NK-92 (cell line): ENCODE measurements around the gene GNA14.
"Not testable (repeated sequence)": the region's sequence is repeated elsewhere in the genome, so short reads cannot be mapped to it uniquely, and the experiment has no call there.

Experiments
- DNase-seq: peaks from one replicate; lab custom pipeline; 2025; ENCODE audit not compliant: unreplicated experiment; lab: John Stamatoyannopoulos, UW

The GNA14 gene

DNA sequence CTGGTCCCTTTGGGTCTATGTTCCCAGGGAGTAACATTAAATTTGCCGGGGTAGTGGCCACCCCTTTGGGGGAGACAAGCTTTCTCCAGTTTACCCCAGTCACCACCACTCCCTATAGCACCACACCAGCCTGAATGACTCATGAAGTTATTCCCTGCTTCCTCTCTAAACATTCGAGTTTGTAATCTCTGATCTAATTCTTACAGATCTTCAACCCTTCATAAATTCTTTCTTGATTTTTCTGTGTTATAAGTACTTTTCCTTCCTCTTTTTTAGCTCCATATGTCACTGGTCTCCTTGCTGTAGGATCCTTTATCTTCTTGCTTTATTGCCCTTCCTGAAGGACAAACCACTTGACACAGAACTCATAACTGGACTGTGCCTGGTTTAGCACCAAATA is 55.6 kb downstream of the GNA14 start:
- DNase-seq: no peak

DNA sequence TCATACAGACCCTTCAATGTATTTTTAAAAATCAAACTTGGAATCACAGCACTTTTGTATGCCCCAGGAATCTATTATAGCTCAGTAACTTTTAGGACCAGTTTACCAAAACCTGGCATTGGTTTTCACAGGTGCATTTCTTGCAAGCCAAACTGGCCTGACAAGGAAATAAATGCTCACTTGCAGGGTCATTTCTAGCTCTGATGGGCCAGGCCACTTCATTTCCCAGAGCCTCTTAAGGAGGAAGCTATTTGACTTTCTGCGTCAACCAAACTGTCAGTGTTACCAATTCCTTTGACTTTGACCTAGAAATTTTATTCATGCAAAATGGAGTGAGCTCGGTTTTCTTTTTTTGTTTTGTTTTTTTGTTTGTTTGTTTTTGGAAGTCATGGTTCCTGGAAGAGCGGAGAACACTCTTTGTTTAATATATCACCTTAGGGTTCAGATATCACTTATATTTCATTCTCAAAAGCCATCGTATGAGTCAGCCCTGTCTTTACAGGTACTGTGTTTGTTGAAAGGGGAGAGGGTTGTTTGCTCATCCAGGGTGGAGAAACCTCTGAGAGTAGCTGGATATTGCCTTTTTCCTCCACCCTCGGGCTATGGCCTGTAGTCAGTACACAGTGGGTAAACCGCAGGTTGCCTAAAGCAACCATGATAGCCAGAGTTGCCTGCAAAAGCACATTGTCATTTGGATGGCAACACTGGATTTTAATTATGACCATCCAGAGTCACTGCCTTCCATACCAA is 58.9 kb downstream of the GNA14 start:
- no peak for DNase-seq

DNA sequence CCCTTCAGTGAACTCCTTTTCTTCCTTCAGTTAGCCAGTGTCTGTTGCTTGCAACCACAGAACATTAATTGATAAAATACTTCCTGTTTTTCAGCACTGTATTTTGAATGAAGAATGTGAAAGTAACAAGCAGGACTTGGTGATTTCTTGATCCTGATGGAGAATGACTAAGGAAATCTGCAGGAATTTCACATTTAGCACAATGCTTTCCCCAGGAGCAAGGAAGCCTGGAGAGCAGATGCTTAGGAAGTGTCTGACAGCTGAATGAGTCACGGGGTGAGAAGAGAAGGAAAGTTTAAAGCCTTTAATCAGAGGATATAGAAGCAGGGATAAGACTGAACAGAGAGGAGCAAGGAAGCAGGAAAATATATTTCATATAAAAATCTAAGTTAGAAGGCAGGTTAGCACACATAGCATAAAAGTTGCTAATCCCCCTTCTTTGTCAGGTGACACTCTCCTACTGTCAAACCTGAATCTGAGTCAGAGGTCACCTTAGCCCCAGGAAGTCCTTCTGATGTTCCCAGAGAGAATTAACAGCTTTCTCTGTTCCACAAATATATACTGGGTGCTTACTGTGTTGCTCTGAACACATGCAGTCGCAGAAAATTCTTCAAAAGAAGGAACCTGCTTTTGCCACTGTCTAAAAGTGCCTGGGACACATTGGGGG is 59.7 kb downstream of the GNA14 start:
- DNase-seq: no peak

DNA sequence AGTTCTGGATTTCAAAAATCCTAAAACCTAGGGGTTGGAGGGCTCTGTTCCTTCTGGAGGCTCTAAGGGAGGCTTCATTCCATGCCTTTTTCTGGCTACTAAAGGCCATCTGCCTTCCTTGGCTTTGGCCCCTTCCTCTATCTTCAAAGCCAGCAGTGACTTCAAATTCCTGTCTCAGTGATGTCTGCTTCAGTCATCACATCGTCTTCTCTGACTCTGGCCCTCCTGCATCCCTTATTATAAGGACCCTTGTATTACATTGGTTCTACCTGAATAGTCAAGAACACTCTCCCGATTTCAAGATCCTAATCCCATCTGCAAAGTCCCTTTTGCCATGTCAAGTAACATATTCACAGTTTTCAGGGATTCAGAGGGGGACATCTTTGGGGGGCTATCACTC is 60.3 kb downstream of the GNA14 start:
- DNase-seq: no peak

DNA sequence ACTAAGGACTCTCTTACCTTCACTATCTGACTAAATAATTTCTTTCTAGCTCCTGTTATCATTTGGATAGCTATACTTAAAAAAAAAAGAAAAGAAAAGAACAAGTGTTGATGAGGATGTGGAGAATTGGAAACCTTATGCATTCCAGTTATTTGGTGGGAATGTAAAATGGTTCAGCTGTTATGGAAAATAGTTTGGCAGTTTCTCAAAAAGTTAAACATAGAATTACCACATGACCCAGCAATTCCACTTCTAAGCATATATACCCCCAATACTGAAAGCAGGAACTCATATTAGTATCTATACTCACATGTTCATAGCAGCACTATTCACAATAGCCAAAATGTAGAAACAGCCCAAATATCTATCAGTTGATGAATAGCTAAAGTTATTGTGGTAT is 61.1 kb downstream of the GNA14 start:
- DNase-seq: no peak

DNA sequence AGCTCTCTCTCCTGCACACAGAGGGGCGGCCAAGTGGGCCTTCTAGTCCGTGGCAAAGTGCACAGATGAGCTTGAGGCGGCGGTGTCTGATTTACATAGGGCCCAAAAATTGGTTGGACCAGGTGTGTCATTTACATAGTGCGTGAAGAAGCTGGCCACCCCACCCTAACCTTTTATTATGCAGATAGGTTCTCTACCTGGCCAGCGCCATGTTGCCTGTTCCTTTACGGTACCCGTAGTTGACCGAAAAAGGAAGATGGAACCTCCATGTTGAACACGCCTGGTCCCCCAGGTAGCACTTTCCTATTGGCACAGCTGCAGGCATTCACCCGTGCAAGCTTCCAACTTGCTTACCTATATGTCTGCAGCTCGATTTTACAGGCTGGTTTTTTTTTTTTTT is 61.5 kb downstream of the GNA14 start:
- no peak for DNase-seq

DNA sequence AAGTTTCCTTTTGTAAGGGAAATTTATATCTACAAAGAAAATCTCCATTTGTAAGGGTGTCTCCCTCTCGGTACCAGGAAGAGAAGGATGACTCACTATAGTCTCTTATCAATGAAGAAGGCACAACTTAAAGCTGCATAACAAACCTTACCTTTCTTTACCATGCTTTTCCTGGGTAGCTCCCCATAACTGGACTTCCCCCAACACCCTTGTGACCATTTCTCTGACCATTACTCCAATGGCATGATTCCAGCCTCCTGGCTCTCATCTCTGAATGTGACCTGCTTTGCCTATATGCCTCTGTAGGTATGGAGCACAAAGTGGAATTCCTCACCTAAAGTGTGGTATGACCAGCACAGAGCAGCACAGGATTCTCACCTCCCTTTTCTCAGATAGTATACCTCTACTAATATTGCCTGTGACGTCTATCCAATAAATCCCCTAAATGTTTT is 62.8 kb downstream of the GNA14 start:
- DNase-seq: no peak

DNA sequence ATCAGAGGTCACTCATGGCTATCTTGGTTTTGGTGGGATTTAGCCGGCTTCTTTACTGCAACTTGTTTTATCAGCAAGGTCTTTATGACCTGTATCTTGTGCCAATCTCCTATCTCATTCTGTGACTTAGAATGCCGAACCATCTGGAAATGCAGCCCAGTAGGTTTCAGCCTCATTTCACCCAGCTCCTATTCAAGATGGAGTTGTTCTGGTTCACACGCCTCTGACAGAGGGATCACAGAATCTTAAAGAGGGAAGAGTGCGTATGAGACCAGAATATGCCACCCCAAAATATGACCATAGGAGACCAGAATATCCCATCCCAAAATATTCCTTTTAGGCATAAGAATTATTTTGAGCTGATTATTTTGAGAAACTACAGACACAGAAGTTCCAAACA is 63.2 kb downstream of the GNA14 start:
- DNase-seq: not testable (repeated sequence)

DNA sequence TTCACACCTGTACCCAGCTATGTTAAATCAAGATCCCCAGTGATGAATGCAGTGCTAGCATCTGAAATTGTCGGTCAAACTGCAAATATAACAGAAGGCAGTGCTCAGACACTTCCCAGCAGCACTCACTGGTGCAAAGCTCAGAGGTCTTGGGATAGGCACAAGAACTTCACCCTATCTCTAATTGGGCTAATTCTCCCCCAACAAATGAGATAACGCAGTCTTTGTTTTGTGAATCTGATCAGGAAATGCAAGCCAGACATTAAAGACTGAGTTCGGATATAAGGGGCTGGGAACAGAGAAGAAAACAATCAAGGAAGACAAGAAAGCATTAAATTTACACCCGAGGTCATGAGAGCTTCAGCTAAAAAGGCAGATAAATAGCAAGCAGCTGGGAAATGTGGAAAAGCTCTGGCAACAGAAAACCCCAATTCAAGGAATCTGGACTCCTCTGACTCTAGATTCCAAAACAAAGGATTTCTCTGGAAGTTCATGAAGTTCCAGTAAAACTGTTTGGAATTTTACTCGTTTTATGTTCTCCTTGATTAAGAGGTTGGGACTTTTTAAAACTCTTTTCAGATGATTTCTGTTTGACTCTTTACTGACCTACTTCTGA is 65.1 kb downstream of the GNA14 start:
- DNase-seq: no peak

DNA sequence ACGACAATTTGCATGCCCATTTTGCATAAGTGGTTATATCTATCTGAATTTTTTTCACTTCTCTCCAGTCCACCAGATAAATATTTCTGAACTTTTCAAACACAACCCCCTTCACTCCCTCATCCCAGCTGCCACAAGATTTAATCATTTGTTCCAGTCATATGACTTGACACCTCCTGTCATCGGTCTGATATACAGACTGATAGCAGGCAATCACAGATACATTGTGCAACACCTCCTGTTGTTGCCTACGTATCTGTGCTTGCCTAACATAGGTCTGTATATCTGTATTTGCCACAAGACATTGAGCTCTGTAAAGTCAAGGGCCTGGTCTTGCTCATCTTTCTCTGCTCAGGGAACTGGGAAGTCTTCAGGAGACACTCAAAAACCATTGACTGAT is 65.6 kb downstream of the GNA14 start:
- no peak for DNase-seq

DNA sequence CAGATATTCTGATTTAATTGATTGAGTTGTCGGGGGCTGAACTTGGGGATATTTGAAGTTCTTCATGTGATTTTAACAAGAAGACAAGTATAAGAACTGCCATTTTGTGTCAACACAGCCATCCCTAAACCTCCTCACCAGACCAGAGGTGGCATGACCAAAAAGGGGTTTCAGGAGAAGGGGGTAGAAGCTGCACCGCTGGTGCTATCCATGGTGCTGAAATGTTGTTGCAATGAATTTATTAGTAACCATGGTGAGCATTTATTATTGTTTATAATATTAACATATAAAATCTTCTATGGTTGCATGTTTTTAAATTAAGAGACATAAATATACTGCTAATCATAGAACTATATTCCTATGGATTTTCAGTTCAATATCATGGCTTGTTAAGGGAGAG is 72.3 kb downstream of the GNA14 start:
- DNase-seq: no peak

DNA sequence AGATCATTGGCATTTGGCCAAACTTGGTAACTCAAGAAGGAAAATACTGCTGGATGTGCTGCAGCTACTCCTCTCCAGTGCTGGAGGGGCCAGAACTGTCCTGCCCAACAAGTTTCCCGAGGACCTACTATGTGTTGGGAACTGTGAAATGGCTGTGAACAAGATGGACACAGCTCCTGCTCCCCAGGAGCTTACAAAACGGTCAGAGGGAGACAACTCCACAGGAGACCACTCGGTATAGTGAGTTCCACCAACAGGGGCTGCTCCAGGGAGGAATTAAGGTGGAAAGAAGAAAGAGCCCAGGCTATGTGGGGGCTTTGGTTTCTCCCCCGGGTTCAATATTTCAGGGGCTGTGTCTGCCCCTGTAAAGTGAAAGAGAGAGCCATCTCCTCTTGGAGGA is 78.8 kb downstream of the GNA14 start:
- no peak for DNase-seq

DNA sequence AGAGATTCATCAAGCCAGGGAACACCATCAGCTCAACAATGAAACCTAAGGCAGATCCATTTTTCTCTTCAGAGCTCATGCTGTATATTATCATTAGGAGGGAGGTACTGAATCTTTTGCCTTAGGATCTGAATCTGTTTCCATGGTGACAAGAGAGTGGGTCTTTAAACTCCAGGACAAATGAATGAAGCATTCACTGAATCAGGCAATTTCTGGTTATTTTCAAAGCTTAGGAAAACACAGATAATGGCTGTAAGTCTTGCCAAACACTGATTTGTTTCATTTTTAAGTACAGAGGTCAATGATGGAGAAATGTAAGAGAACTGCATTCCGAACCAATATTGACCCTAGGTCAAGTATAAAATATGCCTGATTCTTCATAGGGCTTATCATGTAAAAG is 84.9 kb downstream of the GNA14 start:
- no peak for DNase-seq

DNA sequence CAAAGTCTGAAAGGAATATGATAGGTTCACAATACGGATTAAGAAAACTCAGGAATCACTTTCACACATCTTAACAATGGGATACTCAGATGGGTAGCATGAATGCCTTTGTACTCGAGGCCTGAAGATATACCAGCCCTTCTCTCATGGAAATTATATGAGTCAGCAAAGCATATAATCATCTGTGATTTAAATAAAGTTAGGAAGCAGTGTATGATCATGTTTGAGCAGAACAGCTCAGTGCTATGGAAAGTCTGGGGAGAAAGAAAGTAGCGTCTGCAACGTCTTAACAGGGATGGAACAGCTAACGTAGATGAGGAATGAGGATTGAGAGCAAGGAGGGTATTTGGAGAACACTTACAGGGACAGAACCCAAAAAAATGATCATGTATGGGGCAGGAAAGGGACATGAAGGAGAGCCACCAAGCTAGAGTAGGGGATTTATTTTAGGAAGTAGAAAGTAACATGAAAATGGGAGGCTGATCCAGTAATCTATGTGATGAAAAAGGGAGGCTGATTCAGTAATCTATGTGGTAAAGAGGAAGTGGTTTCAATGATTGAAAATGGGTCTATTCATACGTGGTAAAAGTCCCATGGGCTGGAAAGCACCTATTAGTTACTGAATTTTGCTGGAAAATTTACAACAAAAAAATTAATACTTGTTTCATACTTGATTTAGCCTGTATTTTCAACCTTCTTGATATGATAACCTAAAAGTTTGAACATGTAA is 85.9 kb downstream of the GNA14 start:
- DNase-seq: no peak

DNA sequence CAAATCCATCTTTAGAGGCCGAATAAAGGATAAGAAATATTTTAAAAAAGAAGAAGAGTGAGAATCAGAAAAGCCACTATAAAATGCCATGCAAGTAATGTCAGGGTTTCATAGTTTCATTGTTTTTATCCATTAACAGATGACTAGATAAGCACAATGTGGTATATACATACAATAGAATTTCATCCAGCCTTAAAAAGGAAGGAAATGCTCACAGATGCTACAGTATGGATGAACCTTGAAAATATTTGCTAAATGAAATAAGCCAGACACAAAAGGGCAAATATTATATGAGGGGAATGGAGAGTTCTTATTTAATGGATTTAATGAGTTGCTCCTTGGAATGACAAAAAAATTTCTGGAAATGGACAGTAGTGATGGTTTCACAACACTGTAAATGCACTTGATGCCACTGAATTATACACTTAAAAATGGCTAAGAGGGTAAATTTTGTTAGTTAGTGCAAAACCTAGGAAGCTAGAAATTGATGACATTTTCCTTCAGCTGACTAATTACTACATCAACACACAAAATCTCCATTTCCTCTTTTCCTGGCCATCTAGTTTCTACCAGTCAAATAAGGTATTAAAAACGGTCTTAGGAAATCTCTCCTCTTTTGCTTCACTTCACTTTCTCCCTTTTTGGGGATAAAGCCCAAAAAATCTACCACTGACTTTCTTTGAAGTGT is 86.6 kb downstream of the GNA14 start:
- no peak for DNase-seq

DNA sequence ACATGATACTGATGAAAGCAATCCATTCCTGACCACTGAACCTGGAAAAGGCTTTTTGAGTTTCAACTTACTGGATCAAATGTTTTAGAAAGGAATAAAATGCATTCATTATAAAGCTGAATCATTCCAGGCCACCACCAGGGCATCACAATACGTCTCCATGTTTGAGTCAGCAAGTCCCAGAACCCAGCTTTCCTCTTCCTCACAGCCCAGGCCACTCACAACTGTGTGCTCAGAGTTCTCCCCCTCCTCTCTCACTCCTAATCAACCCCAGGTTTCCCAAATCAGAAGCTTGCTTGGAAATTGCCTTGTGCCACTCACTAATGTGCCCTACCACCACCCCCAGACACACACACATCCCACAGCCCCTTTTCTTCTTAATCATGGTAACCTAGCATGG is 91.7 kb downstream of the GNA14 start:
- no peak for DNase-seq

DNA sequence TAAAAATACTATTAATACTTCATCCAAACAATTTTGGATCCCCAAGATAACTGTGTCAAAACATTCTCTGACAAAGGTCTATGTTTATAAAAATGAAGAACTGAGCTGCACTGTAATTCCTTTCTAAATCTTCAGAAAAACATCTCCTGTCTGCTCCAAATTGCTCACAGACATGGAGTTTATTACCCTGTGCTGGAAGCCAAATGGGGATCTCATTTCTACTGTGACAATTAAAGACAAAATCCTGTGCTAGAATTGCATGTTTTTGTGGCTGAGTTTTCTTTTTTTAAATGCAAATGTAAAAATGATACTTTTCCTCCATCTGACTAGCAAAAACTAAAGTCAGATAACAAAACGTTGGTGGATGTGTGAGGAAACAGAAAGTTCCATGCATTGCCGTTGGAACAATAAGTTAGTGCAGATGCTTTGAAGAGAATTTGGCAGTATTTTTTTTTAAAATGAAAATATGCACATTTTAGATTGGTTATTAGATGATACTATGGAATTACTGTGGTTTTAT is 93.5 kb downstream of the GNA14 start:
- no peak for DNase-seq

DNA sequence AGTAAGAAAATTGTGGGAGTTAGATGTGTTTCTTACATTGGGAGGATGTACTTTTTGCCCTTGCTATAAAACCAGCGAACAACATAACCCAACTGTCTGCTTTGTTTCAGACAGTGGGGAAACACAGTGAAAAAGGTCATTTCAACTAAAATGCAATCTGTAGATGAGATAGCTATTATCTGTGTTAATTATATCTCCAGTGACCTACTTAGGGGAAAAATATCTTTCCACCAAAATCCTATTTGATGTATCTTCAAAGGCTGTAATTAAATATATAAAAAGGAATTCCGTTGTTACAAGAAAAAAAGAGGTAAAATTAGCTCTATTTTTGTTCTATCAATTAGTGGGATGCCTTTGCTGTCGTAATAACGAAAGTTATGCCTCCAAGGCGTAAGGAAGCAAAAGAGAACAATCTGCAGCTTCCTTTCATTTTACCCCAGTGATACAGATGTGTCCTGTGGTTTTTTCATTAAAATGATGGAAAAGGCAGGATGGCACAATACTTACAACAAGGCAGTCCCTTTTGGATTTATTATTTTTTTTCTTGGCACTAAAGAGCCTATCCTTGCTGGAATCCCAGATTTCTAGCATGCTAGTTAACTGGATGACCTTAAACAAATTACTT is 100.9 kb downstream of the GNA14 start:
- DNase-seq: no peak

DNA sequence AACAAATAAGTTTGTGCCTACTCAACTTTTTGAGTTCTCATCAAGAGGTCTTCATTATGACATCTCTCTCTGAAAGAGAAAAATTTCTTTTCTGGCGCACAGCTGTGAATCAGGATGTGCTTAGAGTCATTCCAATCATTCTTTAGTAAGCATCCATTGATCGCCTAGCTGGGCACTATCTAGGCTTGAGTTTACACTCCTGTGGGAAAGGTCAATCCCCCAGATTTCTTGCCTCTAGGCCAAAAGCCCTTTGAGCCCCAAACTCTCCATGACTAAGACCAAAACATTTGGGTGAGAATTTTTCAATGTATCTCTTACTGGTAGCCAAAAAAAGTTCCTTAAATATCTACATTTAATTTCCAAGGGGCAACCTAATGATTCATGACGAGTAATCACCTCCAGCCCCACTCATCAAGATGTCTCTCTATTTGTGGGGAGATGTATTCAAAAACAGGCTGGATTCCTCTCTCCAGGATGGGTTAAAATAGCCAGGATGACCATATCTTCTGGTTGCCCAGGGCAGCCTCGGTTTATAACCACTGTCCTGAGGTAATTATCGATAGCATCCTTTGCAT is 101.7 kb downstream of the GNA14 start:
- no peak for DNase-seq

DNA sequence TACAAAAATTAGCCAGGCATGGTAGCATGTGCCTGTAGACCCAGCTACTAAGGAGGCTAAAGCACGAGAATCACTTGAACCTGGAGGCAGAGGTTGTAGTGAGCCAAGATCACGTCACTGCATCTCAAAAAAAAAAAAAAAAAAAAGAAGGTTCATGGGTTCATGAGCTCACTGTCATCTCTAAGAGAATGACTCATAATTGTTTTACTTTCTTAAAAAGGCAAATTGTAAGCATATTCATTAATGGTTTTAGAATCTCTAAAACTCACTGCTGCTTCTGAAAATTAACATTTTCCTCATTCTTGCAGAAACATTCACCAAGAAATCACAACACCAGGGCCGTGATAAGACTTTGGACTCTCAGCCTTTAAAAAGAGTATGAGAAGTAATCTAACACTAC is 103.6 kb downstream of the GNA14 start:
- DNase-seq: no peak
